GM12878 (cell line): ENCODE data around the gene CLEC1A. TPM values are rescaled to one million over a fixed set of nuclear protein-coding genes. Genes with fewer than 3 reads are reported as not detected.

Experiments
- ATAC-seq: fragments of 200-7000 bp; cut with Tn5 transposase; 3 replicates; pipeline ENCODE4 v1.9.1; 2020; ENCODE audit warnings: mild to moderate bottlenecking, moderate library complexity
- BruUV-seq: library from RNA; stranded (reverse); fragments of 400-500 nt; replicated peaks from 2 replicates; lab custom pipeline; 2021; lab: Mats Ljungman, UMichigan
- CTCF ChIA-PET: fragments of 300-600 bp; sonication (Branson Sonifier 250); formaldehyde crosslinking; extraction: SDS; loops from one replicate; lab custom pipeline; 2021; ENCODE audit warnings: inconsistent platforms; lab: Yijun Ruan, JAX
- POLR2A ChIA-PET: fragments of 350-600 bp; formaldehyde crosslinking; extraction: SDS; loops from one replicate; lab custom pipeline; 2021; ENCODE audit warnings: inconsistent platforms; lab: Charles Lee
- RAD21 ChIA-PET: fragments of 300-600 bp; sonication (Branson Sonifier 250); formaldehyde crosslinking; loops from one replicate; lab custom pipeline; 2023; ENCODE audit warnings: antibody characterized with exemption; ENCODE audit not compliant: unreplicated experiment; lab: Charles Lee
- SMC1A ChIA-PET: fragments of 300-600 bp; sonication (Branson Sonifier 250); formaldehyde crosslinking; loops from one replicate; lab custom pipeline; 2023; ENCODE audit not compliant: unreplicated experiment, uncharacterized antibody; lab: Charles Lee
- DNase-seq: peaks from one replicate; pipeline ENCODE4 v3.0.0-alpha.2; 2011; ENCODE audit warnings: low read depth, low spot score
- FAIRE-seq: peaks from 3 replicates; lab custom pipeline; 2011; peaks lifted over from hg19 to GRCh38; lab: Jason Lieb, UNC
- H2AFZ ChIP-seq: 2 replicates; pipeline ENCODE4 v1.6.0; 2011; ENCODE audit warnings: low read depth, low read length, control low read depth; ENCODE audit not compliant: control insufficient read depth
- H3K27ac ChIP-seq: 2 replicates; pipeline ENCODE4 v1.5.1; 2011; ENCODE audit warnings: control low read depth; ENCODE audit not compliant: control insufficient read depth, insufficient read depth
- H3K27me3 ChIP-seq, 2 experiments: replicated peaks in 1 of 2; 2 replicates each; pipeline versions ENCODE4 v1.6.0 to v1.6.1; 2011; ENCODE audit warnings: low read length in 1 of 2; ENCODE audit not compliant: control insufficient read depth in 2 of 2, insufficient read depth in 2 of 2
- H3K36me3 ChIP-seq, 2 experiments: 2 replicates each; pipeline ENCODE4 v1.5.1; 2011; ENCODE audit warnings: low read length in 1 of 2; ENCODE audit not compliant: control insufficient read depth in 2 of 2, insufficient read depth in 2 of 2
- H3K4me1 ChIP-seq: 2 replicates; pipeline ENCODE4 v1.6.1; 2011; ENCODE audit warnings: mild to moderate bottlenecking, low read length, moderate library complexity, mixed read lengths; ENCODE audit not compliant: control insufficient read depth, insufficient read depth
- H3K4me2 ChIP-seq: 2 replicates; pipeline ENCODE4 v1.6.0; 2011; ENCODE audit warnings: control low read depth; ENCODE audit not compliant: control insufficient read depth, insufficient read depth
- H3K4me3 ChIP-seq: fragments of 200-600 bp; sonication (generic); 2 replicates; pipeline ENCODE4 v1.5.1; 2016
- H3K79me2 ChIP-seq: 2 replicates; pipeline ENCODE4 v1.6.0; 2011; ENCODE audit warnings: low read length; ENCODE audit not compliant: control insufficient read depth, insufficient read depth
- H3K9ac ChIP-seq: 2 replicates; pipeline ENCODE4 v1.8.0; 2011; ENCODE audit warnings: low read length, control low read depth, mixed read lengths; ENCODE audit not compliant: control insufficient read depth, insufficient read depth
- H3K9me3 ChIP-seq: replicated peaks from 3 replicates; pipeline ENCODE4 v1.5.1; 2011; ENCODE audit warnings: mild to moderate bottlenecking, low read length; ENCODE audit not compliant: control insufficient read depth, insufficient read depth
- H4K20me1 ChIP-seq: 2 replicates; pipeline ENCODE4 v1.6.0; 2011; ENCODE audit not compliant: control insufficient read depth, insufficient read depth
- BHLHE40 ChIP-seq, 2 experiments: fragments of 450-650 bp in 1 of 2; IDR thresholded peaks; 2 replicates each; pipeline ENCODE4 v1.6.1; 2011 to 2017; ENCODE audit warnings: low read depth in 2 of 2, borderline replicate concordance in 1 of 2, improper control_type of control experiment in 1 of 2, low read length in 1 of 2, mild to moderate bottlenecking in 1 of 2
- FOXK2 ChIP-seq: fragments of 450-650 bp; IDR thresholded peaks from 2 replicates; pipeline ENCODE4 v1.6.1; 2017; ENCODE audit warnings: mild to moderate bottlenecking, moderate library complexity
- NBN ChIP-seq: fragments of 450-650 bp; IDR thresholded peaks from 2 replicates; pipeline ENCODE4 v1.6.1; 2016
- NR2C2 ChIP-seq: IDR thresholded peaks from 2 replicates; pipeline ENCODE4 v1.6.1; 2011; ENCODE audit warnings: borderline replicate concordance, low read depth; ENCODE audit not compliant: control insufficient read depth, insufficient read length
- WGBS: methylation state at CpG from one replicate; pipeline ENCODE4 v1.1.6; 2016; ENCODE audit warnings: low lambda C conversion rate; ENCODE audit not compliant: insufficient replicate concordance, insufficient coverage; ENCODE audit errors: missing lambda C conversion rate; 5-methylcytosine and 5-hydroxymethylcytosine counted together
- in situ Hi-C: fragments of 300-500 bp; cut with MboI; formaldehyde crosslinking; loops from 9 replicates; pipeline ENCODE4 v1.14.3; 2018; ENCODE audit warnings: mixed read lengths
- intact Hi-C: fragments of 100-400 bp; cut with micrococcal nuclease; formaldehyde crosslinking; loops from one replicate; pipeline ENCODE4 v1.14.2; 2022; ENCODE audit not compliant: unreplicated experiment
- polyA plus RNA-seq, 11 experiments: library from polyadenylated mRNA; depleted of rRNA in 4 of 11; unstranded in 6 of 11; stranded (reverse) in 5 of 11; fragments of >200 nt; fragmentation: Nextera tagmentation in 4 of 11; fragmentation: Illumina TruSeq in 1 of 11; extraction: Ambion mirVana in 4 of 11; extraction: Trizol in 1 of 11; gene quantifications; 1 replicate in 1 of 11; 2 replicates in 10 of 11; pipeline versions ENCODE4 v1.2.1 to v1.2.3, GENCODE V29; 2011 to 2016; ENCODE audit warnings: inconsistent platforms in 2 of 11, missing spikeins in 2 of 11, low read depth in 1 of 11
- total RNA-seq, 4 experiments: library from RNA; depleted of rRNA in 3 of 4; stranded (reverse); fragments of >200 nt in 3 of 4; fragmentation: Illumina TruSeq in 1 of 4; extraction: Trizol in 1 of 4; gene quantifications; 2 replicates each; pipeline versions ENCODE4 v1.2.1 to v1.2.3, GENCODE V29; 2013 to 2021
- TF ChIP-seq, protein P1 (sequence below): fragments of 450-650 bp; IDR thresholded peaks from 2 replicates; pipeline ENCODE4 v1.6.1; 2016; ENCODE audit warnings: mild to moderate bottlenecking
- TF ChIP-seq, protein P2 (sequence below): IDR thresholded peaks from 2 replicates; pipeline ENCODE4 v1.6.1; 2011; ENCODE audit warnings: low read depth, mild to moderate bottlenecking, low read length, moderate library complexity, borderline replicate concordance; ENCODE audit errors: extremely low read depth

The CLEC1A gene
- total and polyA plus RNA-seq, 10 of the 15 experiments (the other 5 are each of a cell fraction or from before 2014, with no cell fraction given): not detected

DNA sequence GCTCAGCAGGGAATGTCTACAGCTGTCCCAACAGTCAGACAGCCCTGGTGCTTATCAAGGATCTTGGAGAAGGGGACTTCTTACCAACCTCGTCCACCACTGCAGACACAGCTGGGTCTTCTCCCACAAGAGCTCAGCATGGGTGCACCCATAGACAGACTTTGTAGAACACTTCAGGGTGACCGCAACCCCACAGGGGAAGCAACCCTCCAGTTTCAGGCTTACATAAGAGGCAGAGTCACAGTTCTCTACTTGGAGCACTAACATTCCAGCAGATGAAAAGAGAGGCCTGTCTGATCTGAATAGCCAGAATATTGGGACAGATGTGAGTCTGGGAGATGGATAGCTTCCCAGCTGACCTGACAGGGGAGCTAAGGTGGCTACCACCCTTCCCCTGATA is 3.5 kb upstream of the CLEC1A start:
- no peak for ATAC-seq
- SMC1A ChIA-PET: interaction anchor here (1.7 kb wide), 1 partner anchor 68 kb away, joined by 3 read pairs; no protein-coding TSS in a partner anchor
- Histone ChIP-seq H3K4me2 (no peak overlapping the region), H4K20me1 (no peaks in the 10 kb centered on the region), H2AFZ (no peak overlapping the region), H3K79me2 (no peaks in the 10 kb centered on the region), H3K27me3 (no peaks in the 10 kb centered on the region), H3K9ac (no peak overlapping the region), H3K9me3 (peaks cover 2% of the 10 kb centered on the region; the same call in 1 of the 3 replicates)
- BruUV-seq: no TSS peak
- CTCF ChIA-PET: no interaction called here
- 47% methylated on average over 2 of the region's 2 CpGs for WGBS
- intact Hi-C loops: no loop called here
- DNase-seq: no peak
- in situ Hi-C loops: no loop called here
- TF ChIP-seq NBN: no peak
- TF ChIP-seq, protein P1, sequence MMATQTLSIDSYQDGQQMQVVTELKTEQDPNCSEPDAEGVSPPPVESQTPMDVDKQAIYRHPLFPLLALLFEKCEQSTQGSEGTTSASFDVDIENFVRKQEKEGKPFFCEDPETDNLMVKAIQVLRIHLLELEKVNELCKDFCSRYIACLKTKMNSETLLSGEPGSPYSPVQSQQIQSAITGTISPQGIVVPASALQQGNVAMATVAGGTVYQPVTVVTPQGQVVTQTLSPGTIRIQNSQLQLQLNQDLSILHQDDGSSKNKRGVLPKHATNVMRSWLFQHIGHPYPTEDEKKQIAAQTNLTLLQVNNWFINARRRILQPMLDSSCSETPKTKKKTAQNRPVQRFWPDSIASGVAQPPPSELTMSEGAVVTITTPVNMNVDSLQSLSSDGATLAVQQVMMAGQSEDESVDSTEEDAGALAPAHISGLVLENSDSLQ: no peak
- TF ChIP-seq FOXK2: no peak
- TF ChIP-seq NR2C2: no peak
- TF ChIP-seq BHLHE40 (IDR thresholded peaks at IDR 0.05; ENCODE audit: borderline replicate concordance in 1 of 2, low read depth in 2 of 2, low read length in 1 of 2): no peak
- TF ChIP-seq, protein P2, sequence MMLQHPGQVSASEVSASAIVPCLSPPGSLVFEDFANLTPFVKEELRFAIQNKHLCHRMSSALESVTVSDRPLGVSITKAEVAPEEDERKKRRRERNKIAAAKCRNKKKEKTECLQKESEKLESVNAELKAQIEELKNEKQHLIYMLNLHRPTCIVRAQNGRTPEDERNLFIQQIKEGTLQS: no peak
- TF ChIP-seq, all 136 proteins: peak for 0
- ChIA-PET RAD21 (no interaction called here), POLR2A (no interaction called here)
- no peak overlapping the region for H3K27ac ChIP-seq
- H3K4me3 ChIP-seq: no peak overlapping the region
- no peaks in the 10 kb centered on the region for H3K36me3 ChIP-seq
- no peak for FAIRE-seq
- no peaks in the 10 kb centered on the region for H3K4me1 ChIP-seq
